ENCODE measurements around the gene COL6A1. TPM values are rescaled to one million over a fixed set of nuclear protein-coding genes. Genes with fewer than 3 reads are reported as not detected.

The COL6A1 gene
- total and polyA plus RNA-seq, 2 donors (not counting 3 experiments of a cell fraction or from before 2014, with no cell fraction given): 30.1 to 42.4 TPM

DNA sequence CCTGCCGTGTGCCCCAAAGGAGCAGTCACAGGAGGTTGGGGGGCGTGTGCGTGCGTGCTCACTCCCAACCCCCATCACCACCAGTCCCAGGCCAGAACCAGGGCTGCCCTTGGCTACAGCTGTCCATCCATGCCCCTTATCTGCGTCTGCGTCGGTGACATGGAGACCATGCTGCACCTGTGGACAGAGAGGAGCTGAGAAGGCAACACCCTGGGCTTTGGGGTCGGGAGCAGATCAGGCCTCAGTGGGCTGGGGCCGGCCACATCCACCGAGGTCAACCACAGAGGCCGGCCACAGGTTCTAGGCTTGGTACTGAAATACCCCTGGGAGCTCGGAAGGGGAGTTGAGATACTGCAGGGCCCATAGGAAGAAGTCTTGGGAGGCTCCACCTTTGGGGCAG lies 23.5 kb downstream of the COL6A1 start:
- Histone ChIP-seq H3K79me2 (ENCODE audit: control insufficient read depth, insufficient read depth, low read length) (no peaks in the 10 kb centered on the region), H3K4me1 (ENCODE audit: control insufficient read depth, extremely low read depth, insufficient read depth, low read length) (no peaks in the 10 kb centered on the region), H2AFZ (ENCODE audit: low read depth, low read length) (no peak overlapping the region), H3K9me1 (replicated peaks; ENCODE audit: control insufficient read depth, extremely low read depth, insufficient read depth, low read length) (no peaks in the 10 kb centered on the region), H4K20me1 (replicated peaks; ENCODE audit: control insufficient read depth, extremely low read depth, insufficient read depth, low read length) (no peaks in the 10 kb centered on the region), H3K9ac (replicated peaks; ENCODE audit: extremely low read depth, insufficient read depth, low read length) (no peak overlapping the region), H3K9me3 (replicated peaks; ENCODE audit: control insufficient read depth, insufficient read depth, low read length) (no peaks in the 10 kb centered on the region), H3K4me3 (replicated peaks in 1 of 3; ENCODE audit: insufficient read depth in 1 of 3, low read depth in 1 of 3, low read length in 3 of 3) (no peak overlapping the region), H3K27me3 (ENCODE audit: control insufficient read depth in 2 of 2, insufficient read depth in 2 of 2, low read length in 2 of 2) (no peaks in the 10 kb centered on the region), H3K27ac (ENCODE audit: insufficient read depth, low read depth, low read length) (no peak overlapping the region), H3K4me2 (ENCODE audit: insufficient read depth, low read length) (no peak overlapping the region), H3K36me3 (ENCODE audit: control insufficient read depth in 2 of 2, extremely low read depth in 1 of 2, insufficient read depth in 2 of 2, low read length in 2 of 2) (no peaks in the 10 kb centered on the region)
- no TSS peak for BruUV-seq (replicated peaks)
- no peak for DNase-seq (ENCODE audit: low read depth, low spot score)
- no peak for FAIRE-seq
- TF ChIP-seq POLR2AphosphoS5 (IDR thresholded peaks at IDR 0.05; ENCODE audit: insufficient read depth, low read depth, low read length) (no peak), FOS (IDR thresholded peaks at IDR 0.05; ENCODE audit: borderline replicate concordance, insufficient read depth, low read length) (no peak), EZH2 (IDR thresholded peaks at IDR 0.05; ENCODE audit: borderline replicate concordance, low read depth, low read length, severe bottlenecking) (no peak), JUN (IDR thresholded peaks at IDR 0.05; ENCODE audit: borderline replicate concordance, insufficient read depth, insufficient read length, low read depth) (no peak), MYC (IDR thresholded peaks at IDR 0.05; ENCODE audit: low read depth, low read length) (no peak), GATA2 (IDR thresholded peaks at IDR 0.05; ENCODE audit: insufficient read depth, insufficient read length, low read depth, low read length) (no peak), POLR2A (IDR thresholded peaks at IDR 0.05; ENCODE audit: low read depth, low read length) (no peak)
- TF ChIP-seq, protein P1, sequence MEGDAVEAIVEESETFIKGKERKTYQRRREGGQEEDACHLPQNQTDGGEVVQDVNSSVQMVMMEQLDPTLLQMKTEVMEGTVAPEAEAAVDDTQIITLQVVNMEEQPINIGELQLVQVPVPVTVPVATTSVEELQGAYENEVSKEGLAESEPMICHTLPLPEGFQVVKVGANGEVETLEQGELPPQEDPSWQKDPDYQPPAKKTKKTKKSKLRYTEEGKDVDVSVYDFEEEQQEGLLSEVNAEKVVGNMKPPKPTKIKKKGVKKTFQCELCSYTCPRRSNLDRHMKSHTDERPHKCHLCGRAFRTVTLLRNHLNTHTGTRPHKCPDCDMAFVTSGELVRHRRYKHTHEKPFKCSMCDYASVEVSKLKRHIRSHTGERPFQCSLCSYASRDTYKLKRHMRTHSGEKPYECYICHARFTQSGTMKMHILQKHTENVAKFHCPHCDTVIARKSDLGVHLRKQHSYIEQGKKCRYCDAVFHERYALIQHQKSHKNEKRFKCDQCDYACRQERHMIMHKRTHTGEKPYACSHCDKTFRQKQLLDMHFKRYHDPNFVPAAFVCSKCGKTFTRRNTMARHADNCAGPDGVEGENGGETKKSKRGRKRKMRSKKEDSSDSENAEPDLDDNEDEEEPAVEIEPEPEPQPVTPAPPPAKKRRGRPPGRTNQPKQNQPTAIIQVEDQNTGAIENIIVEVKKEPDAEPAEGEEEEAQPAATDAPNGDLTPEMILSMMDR (IDR thresholded peaks at IDR 0.05; ENCODE audit: extremely low read depth in 1 of 2, insufficient read depth in 1 of 2, low read depth in 1 of 2, low read length in 2 of 2): no peak
- TF ChIP-seq, protein P2, sequence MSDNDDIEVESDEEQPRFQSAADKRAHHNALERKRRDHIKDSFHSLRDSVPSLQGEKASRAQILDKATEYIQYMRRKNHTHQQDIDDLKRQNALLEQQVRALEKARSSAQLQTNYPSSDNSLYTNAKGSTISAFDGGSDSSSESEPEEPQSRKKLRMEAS (IDR thresholded peaks at IDR 0.05; ENCODE audit: insufficient read depth, insufficient read length): no peak
- ChIA-PET POLR2A (no interaction called here), CTCF (no interaction called here)
- dilution Hi-C loops (cut with MboI; ENCODE audit: extremely low pct_ligation_motif_present, low sequenced_read_pairs) (no loop called here), intact Hi-C loops (cut with micrococcal nuclease) (no loop called here)

Measured in endothelial cell of umbilical vein (primary cell).